A549 (cell line): Measurements from ENCODE around the gene SYNE2.
"Not testable (repeated sequence)": the region's sequence is repeated elsewhere in the genome, so short reads cannot be mapped to it uniquely, and the experiment has no call there.

ENCODE experiments used
- CTCF ChIP-seq: fragments of >200 bp; sonication (Bioruptor Twin); formaldehyde crosslinking; IDR thresholded peaks from 3 replicates; pipeline ENCODE4 v1.5.1; 2016
- POLR2A ChIP-seq: IDR thresholded peaks from 2 replicates; pipeline ENCODE4 v1.6.1; 2012; ENCODE audit warnings: mild to moderate bottlenecking, low read length
- REST ChIP-seq: fragments of 200-600 bp; sonication (generic); IDR thresholded peaks from 2 replicates; pipeline ENCODE4 v1.6.1; 2016; ENCODE audit warnings: antibody characterized with exemption, mild to moderate bottlenecking, moderate library complexity
- RFX5 ChIP-seq: fragments of 450-650 bp; IDR thresholded peaks from 2 replicates; pipeline ENCODE4 v1.7.1; 2014; ENCODE audit warnings: antibody characterized with exemption, mild to moderate bottlenecking, moderate library complexity
- TP53 ChIP-seq: fragments of 250-450 bp; sonication (Bioruptor Pico); IDR thresholded peaks from 2 replicates; pipeline ENCODE4 v1.5.0; 2021; ENCODE audit warnings: mild to moderate bottlenecking, moderate library complexity
- ZFP36 ChIP-seq: fragments of 450-650 bp; IDR thresholded peaks from 2 replicates; pipeline ENCODE4 v1.6.1; 2014; ENCODE audit warnings: borderline replicate concordance; ENCODE audit not compliant: partially characterized antibody

DNA sequence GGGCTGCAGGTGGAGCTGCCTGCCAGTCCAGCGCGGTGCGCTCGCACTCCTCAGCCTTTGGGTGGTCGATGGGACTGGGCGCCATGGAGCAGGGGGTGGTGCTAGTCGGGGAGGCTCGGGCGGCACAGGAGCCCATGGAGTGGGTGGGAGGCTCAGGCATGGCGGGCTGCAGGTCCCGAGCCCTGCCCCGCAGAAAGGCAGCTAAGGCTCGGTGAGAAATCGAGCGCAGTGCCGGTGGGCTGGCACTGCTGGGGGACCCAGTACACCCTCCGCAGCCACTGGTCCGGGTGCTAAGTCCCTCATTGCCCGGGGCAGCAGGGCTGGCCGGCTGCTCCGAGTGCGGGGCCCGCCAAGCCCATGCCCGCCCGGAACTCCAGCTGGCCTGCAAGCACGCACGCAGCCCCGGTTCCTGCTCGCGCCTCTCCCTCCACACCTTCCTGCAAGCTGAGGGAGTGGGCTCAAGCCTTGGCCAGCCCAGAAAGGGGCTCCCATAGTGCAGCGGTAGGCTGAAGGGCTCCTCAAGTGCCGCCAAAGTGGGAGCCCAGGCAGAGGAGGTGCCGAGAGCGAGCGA is 49.5 kb upstream of the SYNE2 start:
- TF ChIP-seq TP53 (CRISPR knock-in tag); CTCF; POLR2A; RFX5; REST; ZFP36: not testable (repeated sequence)
